ENCODE data around the gene PPP6R3. TPM values are rescaled to one million over a fixed set of nuclear protein-coding genes. Genes with fewer than 3 reads are reported as not detected.
A peak's percentile ranks its signal among the peaks of the same experiment; 100 is the strongest.

Gene PPP6R3
- total and polyA plus RNA-seq, 2 of the 13 experiments (the other 11 are each of a cell fraction or from before 2014, with no cell fraction given) = 41.2 to 83.4 TPM

GRCh38 chr11:68463714-68464113 lies 3.2 kb downstream of the PPP6R3 start:
- intact Hi-C loops (cut with micrococcal nuclease; ENCODE audit: unreplicated experiment) = no loop called here
- 0 out of 2 replicates have a peak overlapping the region, but pooled peaks have one; percentile 41 for H3K4me2 ChIP-seq (ENCODE audit: low read depth, low read length)

GRCh38 chr11:68467201-68467834 lies 6.8 kb downstream of the PPP6R3 start:
- ChIA-PET POLR2A (no interaction called here), CTCF (ENCODE audit: low intra/inter-chr PET ratio, low total read pairs) (no interaction called here)
- H3K27ac ChIP-seq (ENCODE audit: extremely low read length, insufficient read depth, low read length) = no peak overlapping the region
- H4K20me1 ChIP-seq (ENCODE audit: insufficient read depth, low read length) = peaks cover 92% of the 10 kb centered on the region
- H3K27me3 ChIP-seq (ENCODE audit: control insufficient read depth in 1 of 2, insufficient read depth in 2 of 2, low read length in 2 of 2) = no peaks in the 10 kb centered on the region
- H3K79me2 ChIP-seq (ENCODE audit: insufficient read depth, low read length) = peaks cover 94% of the 10 kb centered on the region
- no TSS peak for BruUV-seq (replicated peaks)
- peaks cover 73% of the 10 kb centered on the region for H3K4me1 ChIP-seq (ENCODE audit: insufficient read depth, low read length)
- no peak overlapping the region for H3K4me3 ChIP-seq (replicated peaks in 1 of 3; ENCODE audit: insufficient read depth in 1 of 3, low read depth in 2 of 3, low read length in 3 of 3)
- H3K36me3 ChIP-seq (replicated peaks in 1 of 2; ENCODE audit: control insufficient read depth in 1 of 2, insufficient read depth in 2 of 2, low read length in 2 of 2) = peaks cover 3 to 11% of the 10 kb centered on the region in 2 experiments; a peak in 4 of 5 replicates
- no peak overlapping the region for H3K4me2 ChIP-seq (ENCODE audit: low read depth, low read length)
- FAIRE-seq (no peak), DNase-seq (ENCODE audit: low spot score) (no peak), ATAC-seq (no peak)
- in situ Hi-C loops (cut with HindIII; ENCODE audit: extremely low pct_ligation_motif_present, low pct_unique_long_range_greater_than_20kb) = no loop called here
- H2AFZ ChIP-seq (ENCODE audit: low read length) = no peak overlapping the region
- H3K9ac ChIP-seq (ENCODE audit: insufficient read depth, low read depth, low read length) = no peak overlapping the region
- H3K9me3 ChIP-seq (ENCODE audit: low read length) = no peaks in the 10 kb centered on the region
- intact Hi-C loops (cut with micrococcal nuclease; ENCODE audit: unreplicated experiment) = loop anchor here (5.0 kb wide), 1 partner anchor 65 kb away; no protein-coding TSS in a partner anchor
- TF ChIP-seq PBX3 (CRISPR knock-in tag; IDR thresholded peaks at IDR 0.05; ENCODE audit: borderline replicate concordance) (no peak), PHF21A (CRISPR knock-in tag; IDR thresholded peaks at IDR 0.05) (0 out of 2 replicates have a peak, but pooled peaks have one; percentile 23)
- WGBS (ENCODE audit: low lambda C conversion rate) = 89% methylated on average over 8 of the region's 8 CpGs

More at GRCh38 chr11:68463714-68464113, 3.2 kb downstream of the PPP6R3 start:
- no peaks in the 10 kb centered on the region; a peak in 1 of 5 replicates for H3K36me3 ChIP-seq (replicated peaks in 1 of 2; ENCODE audit: control insufficient read depth in 1 of 2, insufficient read depth in 2 of 2, low read length in 2 of 2)
- DNase-seq (ENCODE audit: low spot score) (no peak), FAIRE-seq (no peak), ATAC-seq (no peak)
- CTCF ChIA-PET (ENCODE audit: low intra/inter-chr PET ratio, low total read pairs) = interaction anchor here (0.6 kb wide), 1 partner anchor 499 kb away, joined by 3 read pairs; no protein-coding TSS in a partner anchor
- WGBS (ENCODE audit: low lambda C conversion rate) = 93% methylated on average over 1 of the region's 1 CpG
- H3K79me2 ChIP-seq (ENCODE audit: insufficient read depth, low read length) = peaks cover 72% of the 10 kb centered on the region
- no peak overlapping the region; a peak in 1 of 6 replicates for H3K4me3 ChIP-seq (replicated peaks in 1 of 3; ENCODE audit: insufficient read depth in 1 of 3, low read depth in 2 of 3, low read length in 3 of 3)
- no peaks in the 10 kb centered on the region for H3K9me3 ChIP-seq (ENCODE audit: low read length)
- TF ChIP-seq PATZ1 (CRISPR knock-in tag; IDR thresholded peaks at IDR 0.05) (peak; percentile 33; the same call in 1 of the 2 replicates), HOXA9 (CRISPR knock-in tag; IDR thresholded peaks at IDR 0.05; ENCODE audit: borderline replicate concordance) (no peak)
- no peak overlapping the region for H3K9ac ChIP-seq (ENCODE audit: insufficient read depth, low read depth, low read length)
- H4K20me1 ChIP-seq (ENCODE audit: insufficient read depth, low read length) = peaks cover 67% of the 10 kb centered on the region
- POLR2A ChIA-PET = no interaction called here
- no peak overlapping the region for H2AFZ ChIP-seq (ENCODE audit: low read length)
- peaks cover 71% of the 10 kb centered on the region for H3K4me1 ChIP-seq (ENCODE audit: insufficient read depth, low read length)
- TSS peak; percentile 6 for BruUV-seq (replicated peaks)
- no peaks in the 10 kb centered on the region; a peak in 1 of 5 replicates for H3K27me3 ChIP-seq (ENCODE audit: control insufficient read depth in 1 of 2, insufficient read depth in 2 of 2, low read length in 2 of 2)
- in situ Hi-C loops (cut with HindIII; ENCODE audit: extremely low pct_ligation_motif_present, low pct_unique_long_range_greater_than_20kb) = no loop called here
- no peak overlapping the region for H3K27ac ChIP-seq (ENCODE audit: extremely low read length, insufficient read depth, low read length)
